H1 (cell line): ENCODE results near the gene ETNPPL.

ENCODE experiments used
- BACH1 ChIP-seq: IDR thresholded peaks from 2 replicates; pipeline ENCODE4 v1.6.1; 2012; ENCODE audit warnings: low read length, improper control_type of control experiment
- CEBPB ChIP-seq: IDR thresholded peaks from 2 replicates; pipeline ENCODE4 v1.6.1; 2012; ENCODE audit warnings: low read depth, low read length
- EZH2 ChIP-seq: fragments of 200-600 bp; sonication (generic); IDR thresholded peaks from 2 replicates; pipeline ENCODE4 v1.7.1; 2012; ENCODE audit warnings: low read depth, mild to moderate bottlenecking, moderate library complexity, low read length, inconsistent platforms; ENCODE audit not compliant: severe bottlenecking
- PHF8 ChIP-seq: fragments of 200-600 bp; sonication (generic); conservative IDR thresholded peaks from 2 replicates; pipeline ENCODE4 v1.7.1; 2012; ENCODE audit warnings: low read depth, mild to moderate bottlenecking, inconsistent platforms, low read length, moderate library complexity
- POLR2A ChIP-seq, 2 experiments: IDR thresholded peaks; 1 replicate in 1 of 2; 2 replicates in 1 of 2; pipeline ENCODE4 v1.6.1; 2011; ENCODE audit warnings: low read depth in 2 of 2, low read length in 2 of 2, mild to moderate bottlenecking in 2 of 2; ENCODE audit errors: control extremely low read depth in 1 of 2
- SIN3A ChIP-seq, 2 experiments: IDR thresholded peaks in 1 of 2; conservative IDR thresholded peaks in 1 of 2; 2 replicates each; pipeline ENCODE4 v1.6.1; 2011 to 2012; ENCODE audit warnings: low read length in 2 of 2, improper control_type of control experiment in 1 of 2, low read depth in 1 of 2, mild to moderate bottlenecking in 1 of 2
- SRF ChIP-seq: IDR thresholded peaks from 2 replicates; pipeline ENCODE4 v1.6.1; 2011; ENCODE audit warnings: mild to moderate bottlenecking, low read depth, low read length, moderate library complexity
- TF ChIP-seq, protein P1 (sequence below): IDR thresholded peaks from 2 replicates; pipeline ENCODE4 v1.6.1; 2012; ENCODE audit warnings: inconsistent platforms

DNA sequence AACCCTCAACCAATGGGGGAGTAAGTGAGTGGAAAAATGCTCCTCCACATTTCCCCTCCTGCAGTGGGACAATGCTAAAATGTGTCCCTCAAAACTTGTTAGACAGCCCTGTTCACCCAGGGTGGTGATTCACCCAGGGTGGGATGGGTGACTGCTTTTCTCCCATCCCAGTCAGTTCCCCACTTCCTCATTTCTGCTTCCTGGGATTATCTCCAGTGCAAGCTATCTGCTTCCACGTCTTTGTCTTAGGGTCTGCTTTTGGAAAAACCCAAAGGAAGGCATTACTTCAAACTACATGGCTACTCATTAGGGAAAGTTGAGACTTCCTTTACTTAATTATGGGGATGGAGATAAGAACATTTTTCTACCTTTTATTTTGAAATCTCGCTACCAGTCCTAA, 45.5 kb downstream of the ETNPPL start:
- TF ChIP-seq, protein P1, sequence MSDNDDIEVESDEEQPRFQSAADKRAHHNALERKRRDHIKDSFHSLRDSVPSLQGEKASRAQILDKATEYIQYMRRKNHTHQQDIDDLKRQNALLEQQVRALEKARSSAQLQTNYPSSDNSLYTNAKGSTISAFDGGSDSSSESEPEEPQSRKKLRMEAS: no peak
- no peak for TF ChIP-seq EZH2
- no peak for TF ChIP-seq SIN3A (conservative IDR thresholded peaks at IDR 0.05 in 1 of 2, IDR thresholded peaks at IDR 0.05 in 1 of 2; ENCODE audit: low read depth in 1 of 2, low read length in 2 of 2)
- no peak for TF ChIP-seq BACH1
- no peak for TF ChIP-seq SRF
- no peak for TF ChIP-seq PHF8
- no peak for TF ChIP-seq POLR2A (IDR thresholded peaks at IDR 0.05; ENCODE audit: control extremely low read depth in 1 of 2, low read depth in 2 of 2, low read length in 2 of 2)
- no peak for TF ChIP-seq CEBPB
